Astrocyte (in vitro differentiated cells and primary cell): ENCODE data around the gene HPS5. TPM values are rescaled to one million over a fixed set of nuclear protein-coding genes. Genes with fewer than 3 reads are reported as not detected.

ENCODE experiments used
- DNase-seq: peaks from one replicate; pipeline ENCODE4 v3.0.0-alpha.2; 2010; ENCODE audit warnings: low read depth
- FAIRE-seq: peaks from 2 replicates; lab custom pipeline; 2011; peaks lifted over from hg19 to GRCh38; lab: Jason Lieb, UNC
- H2AFZ ChIP-seq: 2 replicates; pipeline ENCODE4 v1.6.0; 2012; ENCODE audit warnings: low read depth, low read length, inconsistent platforms
- H3K27ac ChIP-seq: 2 replicates; pipeline ENCODE4 v1.5.1; 2011; ENCODE audit warnings: low read depth, low read length, inconsistent platforms
- H3K27me3 ChIP-seq: 2 replicates; pipeline ENCODE4 v1.6.0; 2011; ENCODE audit warnings: low read length, inconsistent platforms; ENCODE audit not compliant: insufficient read depth
- H3K36me3 ChIP-seq: 2 replicates; pipeline ENCODE4 v1.5.1; 2011; ENCODE audit warnings: low read length, inconsistent platforms; ENCODE audit not compliant: insufficient read depth
- H3K4me1 ChIP-seq: 2 replicates; pipeline ENCODE4 v1.5.1; 2011; ENCODE audit warnings: low read length, inconsistent platforms; ENCODE audit not compliant: insufficient read depth
- H3K4me2 ChIP-seq: 2 replicates; pipeline ENCODE4 v1.6.0; 2012; ENCODE audit warnings: low read length, inconsistent platforms
- H3K4me3 ChIP-seq: 2 replicates; pipeline ENCODE4 v1.5.1; 2011; ENCODE audit warnings: low read depth, mild to moderate bottlenecking, low read length, inconsistent platforms; ENCODE audit not compliant: insufficient read depth
- H3K79me2 ChIP-seq: 2 replicates; pipeline ENCODE4 v1.6.0; 2012; ENCODE audit warnings: mild to moderate bottlenecking, low read length, inconsistent platforms; ENCODE audit not compliant: insufficient read depth
- H3K9ac ChIP-seq: 2 replicates; pipeline ENCODE4 v1.6.0; 2012; ENCODE audit warnings: mild to moderate bottlenecking, low read length, inconsistent platforms
- H3K9me3 ChIP-seq: 2 replicates; pipeline ENCODE4 v1.5.1; 2012; ENCODE audit warnings: low read depth, mild to moderate bottlenecking, low read length, inconsistent platforms; ENCODE audit not compliant: insufficient read depth
- H4K20me1 ChIP-seq: 2 replicates; pipeline ENCODE4 v1.6.0; 2012; ENCODE audit warnings: low read length, inconsistent platforms; ENCODE audit not compliant: insufficient read depth
- H3K27ac Mint-ChIP-seq: one replicate; pipeline ENCODE4 v1.8.0; 2021; ENCODE audit warnings: mild to moderate bottlenecking, mixed read lengths; ENCODE audit not compliant: unreplicated experiment
- H3K27me3 Mint-ChIP-seq: one replicate; pipeline ENCODE4 v1.8.0; 2021; ENCODE audit warnings: low read depth, mixed read lengths; ENCODE audit not compliant: unreplicated experiment
- H3K36me3 Mint-ChIP-seq: one replicate; pipeline ENCODE4 v1.8.0; 2021; ENCODE audit warnings: low read depth, mixed read lengths; ENCODE audit not compliant: unreplicated experiment
- H3K4me1 Mint-ChIP-seq: one replicate; pipeline ENCODE4 v1.8.0; 2021; ENCODE audit warnings: low read depth, mixed read lengths; ENCODE audit not compliant: unreplicated experiment
- H3K4me3 Mint-ChIP-seq: one replicate; pipeline ENCODE4 v1.8.0; 2021; ENCODE audit warnings: mild to moderate bottlenecking, moderate library complexity, mixed read lengths; ENCODE audit not compliant: unreplicated experiment
- H3K9me3 Mint-ChIP-seq: one replicate; pipeline ENCODE4 v1.8.0; 2021; ENCODE audit warnings: mild to moderate bottlenecking, mixed read lengths; ENCODE audit not compliant: unreplicated experiment
- CTCF ChIP-seq: IDR thresholded peaks from 2 replicates; pipeline ENCODE4 v1.5.1; 2011; ENCODE audit warnings: low read depth, mild to moderate bottlenecking, inconsistent platforms, low read length, moderate library complexity; ENCODE audit not compliant: insufficient read depth
- EZH2 ChIP-seq: IDR thresholded peaks from 2 replicates; pipeline ENCODE4 v1.6.1; 2012; ENCODE audit warnings: mild to moderate bottlenecking, low read length, inconsistent platforms; ENCODE audit not compliant: insufficient read depth
- total RNA-seq: library from RNA; stranded (reverse); gene quantifications from 2 replicates; pipeline ENCODE4 v1.2.1, GENCODE V29; 2021

HPS5 gene
- total RNA-seq, 1 donor from 2014 or later: 22.6 TPM

- Histone ChIP-seq H3K27me3 (no peaks in the 10 kb centered on the region), H3K79me2 (no peaks in the 10 kb centered on the region), H3K36me3 (no peaks in the 10 kb centered on the region), H4K20me1 (no peaks in the 10 kb centered on the region), H3K27ac (no peak overlapping the region), H3K9ac (no peak overlapping the region), H3K4me2 (no peak overlapping the region), H3K9me3 (no peaks in the 10 kb centered on the region), H2AFZ (no peak overlapping the region), H3K4me1 (no peaks in the 10 kb centered on the region), H3K4me3 (no peak overlapping the region)
- DNase-seq (no peak), FAIRE-seq (no peak)
- no peak for TF ChIP-seq CTCF
- TF ChIP-seq EZH2: no peak
- H3K27ac Mint-ChIP-seq: no peak overlapping the region
- peaks cover 2% of the 10 kb centered on the region for H3K27me3 Mint-ChIP-seq
- no peak overlapping the region for H3K4me3 Mint-ChIP-seq
- H3K4me1 Mint-ChIP-seq: peaks cover 6% of the 10 kb centered on the region
- no peaks in the 10 kb centered on the region for H3K9me3 Mint-ChIP-seq
- H3K36me3 Mint-ChIP-seq: no peaks in the 10 kb centered on the region
Observed at GRCh38 chr11:18239655-18240054, 82.3 kb downstream of the HPS5 start.

GRCh38 chr11:18236664-18237356 is 85.1 kb downstream of the HPS5 start, which contains the start of gene SAA4:
TSS of gene SAA4 (minus strand) at chr11:18236802. CDS start at chr11:18235926, 876 bp downstream.
- Histone ChIP-seq H3K9me3 (no peaks in the 10 kb centered on the region), H2AFZ (no peak within 1 kb of the TSS), H3K4me2 (no peak within 1 kb of the TSS), H3K4me1 (no peaks in the 10 kb centered on the region), H3K4me3 (no peak within 1 kb of the TSS), H3K27me3 (no peaks in the 10 kb centered on the region), H4K20me1 (no peaks in the 10 kb centered on the region), H3K79me2 (no peaks in the 10 kb centered on the region), H3K9ac (no peak within 1 kb of the TSS), H3K36me3 (no peaks in the 10 kb centered on the region), H3K27ac (no peak within 1 kb of the TSS)
- peaks cover 4% of the 10 kb centered on the region for H3K4me1 Mint-ChIP-seq
- H3K27me3 Mint-ChIP-seq: peaks cover 2% of the 10 kb centered on the region
- peaks cover 2% of the 10 kb centered on the region for H3K9me3 Mint-ChIP-seq
- TF ChIP-seq CTCF: no peak
- TF ChIP-seq EZH2: no peak
- no peak within 1 kb of the TSS for H3K4me3 Mint-ChIP-seq
- no peaks in the 10 kb centered on the region for H3K36me3 Mint-ChIP-seq
- no peak within 1 kb of the TSS for H3K27ac Mint-ChIP-seq
- FAIRE-seq (no peak), DNase-seq (no peak)
